SK-N-SH treated with all-trans-retinoic acid at 6 μM for 48 hours (cell line): ENCODE measurements around the gene UNC5B.

Experiments used
- ATAC-seq: fragments of 200-7000 bp; cut with Tn5 transposase; 3 replicates; pipeline ENCODE4 v1.9.1; 2020; ENCODE audit warnings: mild to moderate bottlenecking, moderate library complexity
- BACH2 ChIP-seq: fragments of 250-450 bp; sonication (Bioruptor Pico); IDR thresholded peaks from 2 replicates; pipeline ENCODE4 v1.9.0; 2021; ENCODE audit warnings: mild to moderate bottlenecking, borderline replicate concordance
- CSDC2 ChIP-seq: fragments of 250-450 bp; sonication (Bioruptor Pico); IDR thresholded peaks from 2 replicates; pipeline ENCODE4 v1.5.0; 2020; ENCODE audit warnings: mild to moderate bottlenecking, moderate library complexity
- CSRNP3 ChIP-seq: fragments of 250-450 bp; sonication (Bioruptor Pico); IDR thresholded peaks from 2 replicates; pipeline ENCODE4 v1.5.1; 2021; ENCODE audit warnings: mild to moderate bottlenecking, moderate library complexity
- ESRRG ChIP-seq: fragments of 250-450 bp; sonication (Bioruptor Pico); IDR thresholded peaks from 2 replicates; pipeline ENCODE4 v1.6.1; 2021; ENCODE audit warnings: mild to moderate bottlenecking
- ISL1 ChIP-seq: fragments of 250-450 bp; sonication (Bioruptor Pico); IDR thresholded peaks from 2 replicates; pipeline ENCODE4 v2.1.2; 2022; ENCODE audit warnings: mild to moderate bottlenecking, moderate library complexity
- OSR1 ChIP-seq: fragments of 250-450 bp; sonication (Bioruptor Pico); IDR thresholded peaks from 2 replicates; pipeline ENCODE4 v1.8.0; 2022; ENCODE audit warnings: moderate library complexity, mild to moderate bottlenecking, inconsistent platforms
- PPARA ChIP-seq: fragments of 250-450 bp; sonication (Bioruptor Pico); IDR thresholded peaks from 2 replicates; pipeline ENCODE4 v1.5.0; 2020; ENCODE audit warnings: mild to moderate bottlenecking, borderline replicate concordance
- RARB ChIP-seq: fragments of 250-450 bp; sonication (Bioruptor Pico); IDR thresholded peaks from 2 replicates; pipeline ENCODE4 v1.8.0; 2021; ENCODE audit warnings: mild to moderate bottlenecking, moderate library complexity
- SNAI2 ChIP-seq: fragments of 250-450 bp; sonication (Bioruptor Pico); IDR thresholded peaks from 2 replicates; pipeline ENCODE4 v1.5.0; 2020; ENCODE audit warnings: mild to moderate bottlenecking, moderate library complexity
- TCF4 ChIP-seq: fragments of 250-450 bp; sonication (Bioruptor Pico); IDR thresholded peaks from 2 replicates; pipeline ENCODE4 v1.8.0; 2021; ENCODE audit warnings: mild to moderate bottlenecking, moderate library complexity, borderline replicate concordance
- TOX ChIP-seq: fragments of 250-450 bp; sonication (Bioruptor Pico); IDR thresholded peaks from 2 replicates; pipeline ENCODE4 v1.8.0; 2021; ENCODE audit warnings: mild to moderate bottlenecking, moderate library complexity, borderline replicate concordance
- ZC3H10 ChIP-seq: fragments of 250-450 bp; sonication (Bioruptor Pico); IDR thresholded peaks from 2 replicates; pipeline ENCODE4 v1.5.1; 2021; ENCODE audit warnings: mild to moderate bottlenecking, moderate library complexity
- ZFP3 ChIP-seq: fragments of 250-450 bp; sonication (Bioruptor Pico); IDR thresholded peaks from 2 replicates; pipeline ENCODE4 v1.5.0; 2020; ENCODE audit warnings: mild to moderate bottlenecking, moderate library complexity
- ZFP30 ChIP-seq: fragments of 450-650 bp; formaldehyde crosslinking; IDR thresholded peaks from 2 replicates; pipeline ENCODE4 v1.5.0; 2022; ENCODE audit warnings: mild to moderate bottlenecking, moderate library complexity
- ZNF565 ChIP-seq: fragments of 450-650 bp; formaldehyde crosslinking; conservative IDR thresholded peaks from 2 replicates; pipeline ENCODE4 v1.5.0; 2020; ENCODE audit warnings: low read depth, mild to moderate bottlenecking, moderate library complexity
- ZNF70 ChIP-seq: fragments of 450-650 bp; formaldehyde crosslinking; IDR thresholded peaks from 2 replicates; pipeline ENCODE4 v1.5.0; 2020; ENCODE audit warnings: mild to moderate bottlenecking, moderate library complexity
- TF ChIP-seq, protein P1 (sequence below): fragments of 250-450 bp; sonication (Bioruptor Pico); IDR thresholded peaks from 2 replicates; pipeline ENCODE4 v1.5.1; 2020; ENCODE audit warnings: low read depth, mild to moderate bottlenecking, moderate library complexity
- TF ChIP-seq, protein P2 (sequence below): fragments of 250-450 bp; sonication (Bioruptor Pico); IDR thresholded peaks from 2 replicates; pipeline ENCODE4 v1.5.0; 2020; ENCODE audit warnings: mild to moderate bottlenecking, moderate library complexity
- TF ChIP-seq, protein P3 (sequence below): fragments of 250-450 bp; sonication (Bioruptor Pico); IDR thresholded peaks from 2 replicates; pipeline ENCODE4 v1.8.0; 2021; ENCODE audit warnings: low read depth, mild to moderate bottlenecking, moderate library complexity, borderline replicate concordance
- TF ChIP-seq, protein P4 (sequence below): fragments of 250-450 bp; sonication (Bioruptor Pico); IDR thresholded peaks from 2 replicates; pipeline ENCODE4 v1.8.0; 2020; ENCODE audit warnings: mild to moderate bottlenecking, moderate library complexity, borderline replicate concordance

The UNC5B gene

GRCh38 chr10:71243756-71244395 lies 31.5 kb downstream of the UNC5B start:
- TF ChIP-seq, protein P1, sequence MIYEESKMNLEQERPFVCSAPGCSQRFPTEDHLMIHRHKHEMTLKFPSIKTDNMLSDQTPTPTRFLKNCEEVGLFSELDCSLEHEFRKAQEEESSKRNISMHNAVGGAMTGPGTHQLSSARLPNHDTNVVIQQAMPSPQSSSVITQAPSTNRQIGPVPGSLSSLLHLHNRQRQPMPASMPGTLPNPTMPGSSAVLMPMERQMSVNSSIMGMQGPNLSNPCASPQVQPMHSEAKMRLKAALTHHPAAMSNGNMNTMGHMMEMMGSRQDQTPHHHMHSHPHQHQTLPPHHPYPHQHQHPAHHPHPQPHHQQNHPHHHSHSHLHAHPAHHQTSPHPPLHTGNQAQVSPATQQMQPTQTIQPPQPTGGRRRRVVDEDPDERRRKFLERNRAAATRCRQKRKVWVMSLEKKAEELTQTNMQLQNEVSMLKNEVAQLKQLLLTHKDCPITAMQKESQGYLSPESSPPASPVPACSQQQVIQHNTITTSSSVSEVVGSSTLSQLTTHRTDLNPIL (CRISPR knock-in tag), result no peak
- TF ChIP-seq OSR1 (CRISPR knock-in tag) (no peak), ESRRG (no peak), RARB (CRISPR knock-in tag) (no peak), PPARA (CRISPR knock-in tag) (no peak), SNAI2 (CRISPR knock-in tag) (no peak), ISL1 (CRISPR knock-in tag) (no peak), CSRNP3 (CRISPR knock-in tag) (no peak), TCF4 (CRISPR knock-in tag) (no peak), BACH2 (CRISPR knock-in tag) (no peak), CSDC2 (CRISPR knock-in tag) (no peak), ZNF565 (CRISPR knock-in tag) (no peak), TOX (CRISPR knock-in tag) (no peak), ZNF70 (CRISPR knock-in tag) (no peak), ZFP3 (CRISPR knock-in tag) (no peak), ZC3H10 (CRISPR knock-in tag) (no peak), ZFP30 (CRISPR knock-in tag) (no peak)
- TF ChIP-seq, protein P2, sequence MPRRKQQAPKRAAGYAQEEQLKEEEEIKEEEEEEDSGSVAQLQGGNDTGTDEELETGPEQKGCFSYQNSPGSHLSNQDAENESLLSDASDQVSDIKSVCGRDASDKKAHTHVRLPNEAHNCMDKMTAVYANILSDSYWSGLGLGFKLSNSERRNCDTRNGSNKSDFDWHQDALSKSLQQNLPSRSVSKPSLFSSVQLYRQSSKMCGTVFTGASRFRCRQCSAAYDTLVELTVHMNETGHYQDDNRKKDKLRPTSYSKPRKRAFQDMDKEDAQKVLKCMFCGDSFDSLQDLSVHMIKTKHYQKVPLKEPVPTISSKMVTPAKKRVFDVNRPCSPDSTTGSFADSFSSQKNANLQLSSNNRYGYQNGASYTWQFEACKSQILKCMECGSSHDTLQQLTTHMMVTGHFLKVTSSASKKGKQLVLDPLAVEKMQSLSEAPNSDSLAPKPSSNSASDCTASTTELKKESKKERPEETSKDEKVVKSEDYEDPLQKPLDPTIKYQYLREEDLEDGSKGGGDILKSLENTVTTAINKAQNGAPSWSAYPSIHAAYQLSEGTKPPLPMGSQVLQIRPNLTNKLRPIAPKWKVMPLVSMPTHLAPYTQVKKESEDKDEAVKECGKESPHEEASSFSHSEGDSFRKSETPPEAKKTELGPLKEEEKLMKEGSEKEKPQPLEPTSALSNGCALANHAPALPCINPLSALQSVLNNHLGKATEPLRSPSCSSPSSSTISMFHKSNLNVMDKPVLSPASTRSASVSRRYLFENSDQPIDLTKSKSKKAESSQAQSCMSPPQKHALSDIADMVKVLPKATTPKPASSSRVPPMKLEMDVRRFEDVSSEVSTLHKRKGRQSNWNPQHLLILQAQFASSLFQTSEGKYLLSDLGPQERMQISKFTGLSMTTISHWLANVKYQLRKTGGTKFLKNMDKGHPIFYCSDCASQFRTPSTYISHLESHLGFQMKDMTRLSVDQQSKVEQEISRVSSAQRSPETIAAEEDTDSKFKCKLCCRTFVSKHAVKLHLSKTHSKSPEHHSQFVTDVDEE, result no peak
- TF ChIP-seq, protein P3, sequence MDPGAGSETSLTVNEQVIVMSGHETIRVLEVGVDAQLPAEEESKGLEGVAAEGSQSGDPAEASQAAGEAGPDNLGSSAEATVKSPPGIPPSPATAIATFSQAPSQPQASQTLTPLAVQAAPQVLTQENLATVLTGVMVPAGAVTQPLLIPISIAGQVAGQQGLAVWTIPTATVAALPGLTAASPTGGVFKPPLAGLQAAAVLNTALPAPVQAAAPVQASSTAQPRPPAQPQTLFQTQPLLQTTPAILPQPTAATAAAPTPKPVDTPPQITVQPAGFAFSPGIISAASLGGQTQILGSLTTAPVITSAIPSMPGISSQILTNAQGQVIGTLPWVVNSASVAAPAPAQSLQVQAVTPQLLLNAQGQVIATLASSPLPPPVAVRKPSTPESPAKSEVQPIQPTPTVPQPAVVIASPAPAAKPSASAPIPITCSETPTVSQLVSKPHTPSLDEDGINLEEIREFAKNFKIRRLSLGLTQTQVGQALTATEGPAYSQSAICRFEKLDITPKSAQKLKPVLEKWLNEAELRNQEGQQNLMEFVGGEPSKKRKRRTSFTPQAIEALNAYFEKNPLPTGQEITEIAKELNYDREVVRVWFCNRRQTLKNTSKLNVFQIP (CRISPR knock-in tag), result no peak
- TF ChIP-seq, protein P4, sequence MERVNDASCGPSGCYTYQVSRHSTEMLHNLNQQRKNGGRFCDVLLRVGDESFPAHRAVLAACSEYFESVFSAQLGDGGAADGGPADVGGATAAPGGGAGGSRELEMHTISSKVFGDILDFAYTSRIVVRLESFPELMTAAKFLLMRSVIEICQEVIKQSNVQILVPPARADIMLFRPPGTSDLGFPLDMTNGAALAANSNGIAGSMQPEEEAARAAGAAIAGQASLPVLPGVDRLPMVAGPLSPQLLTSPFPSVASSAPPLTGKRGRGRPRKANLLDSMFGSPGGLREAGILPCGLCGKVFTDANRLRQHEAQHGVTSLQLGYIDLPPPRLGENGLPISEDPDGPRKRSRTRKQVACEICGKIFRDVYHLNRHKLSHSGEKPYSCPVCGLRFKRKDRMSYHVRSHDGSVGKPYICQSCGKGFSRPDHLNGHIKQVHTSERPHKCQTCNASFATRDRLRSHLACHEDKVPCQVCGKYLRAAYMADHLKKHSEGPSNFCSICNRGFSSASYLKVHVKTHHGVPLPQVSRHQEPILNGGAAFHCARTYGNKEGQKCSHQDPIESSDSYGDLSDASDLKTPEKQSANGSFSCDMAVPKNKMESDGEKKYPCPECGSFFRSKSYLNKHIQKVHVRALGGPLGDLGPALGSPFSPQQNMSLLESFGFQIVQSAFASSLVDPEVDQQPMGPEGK, result no peak
- no peak for ATAC-seq

DNA sequence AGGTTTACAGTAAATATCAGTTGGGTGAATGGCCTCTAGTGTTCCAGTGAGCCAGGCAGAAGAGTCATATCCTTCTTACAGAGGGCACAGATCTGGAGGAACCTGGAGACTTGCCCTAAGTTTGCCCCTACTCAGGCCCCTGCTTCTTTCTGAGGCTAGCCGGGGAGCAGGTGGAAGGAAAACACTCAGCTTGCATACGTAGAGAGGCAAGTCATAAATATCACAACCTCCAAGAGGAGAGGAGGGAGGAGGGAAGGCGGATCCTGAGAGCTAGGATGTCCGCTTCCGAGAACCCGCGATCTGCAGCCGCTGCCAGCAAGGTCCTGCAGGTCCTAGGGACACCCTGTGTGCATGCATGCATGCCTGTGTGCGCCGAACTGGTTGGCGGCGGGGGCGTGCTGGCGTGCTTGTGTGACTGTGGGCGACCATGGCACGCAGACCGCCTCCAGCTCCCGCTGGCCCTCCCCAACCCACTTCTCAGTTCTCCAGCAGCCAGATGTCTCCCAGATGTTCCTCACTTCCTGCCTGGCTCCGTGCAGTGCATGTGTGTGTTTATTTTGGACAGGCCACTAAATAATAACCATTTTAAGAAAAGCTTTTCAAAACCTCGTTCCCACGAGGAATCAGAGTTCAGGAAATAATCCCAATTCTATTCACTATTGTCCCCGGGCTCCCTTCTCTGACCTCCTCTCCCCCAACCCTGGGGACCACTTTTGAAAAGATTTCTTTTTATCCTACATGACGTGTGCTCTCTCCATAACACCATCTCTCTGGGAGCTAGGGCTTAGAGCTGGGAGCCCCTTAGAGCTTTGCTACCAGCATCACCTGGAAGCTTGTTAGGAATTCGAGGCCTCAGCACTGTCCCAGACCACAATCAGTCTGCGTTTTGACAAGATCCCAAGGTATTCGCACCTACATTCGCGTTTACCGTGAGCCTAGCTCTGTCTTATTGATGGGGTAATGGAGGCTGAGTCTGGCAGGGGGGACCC lies 32.4 kb downstream of the UNC5B start:
- TF ChIP-seq, protein P2, result peak; percentile 70; the same call in 1 of the 2 replicates
- no peak for TF ChIP-seq PPARA (CRISPR knock-in tag)
- peak; percentile 92 for TF ChIP-seq TCF4 (CRISPR knock-in tag)
- peak; percentile 5 for ATAC-seq
